ENCODE data around the gene BRI3BP. TPM values are rescaled to one million over a fixed set of nuclear protein-coding genes. Genes with fewer than 3 reads are reported as not detected.
"Not testable (repeated sequence)": the region's sequence is repeated elsewhere in the genome, so short reads cannot be mapped to it uniquely, and the experiment has no call there.

The BRI3BP gene
- total and polyA plus RNA-seq, 2 donors, result 2.6 to 8.5 TPM

GRCh38 chr12:124968656-124969055 lies 24.8 kb upstream of the BRI3BP start:
- WGBS, result 92% methylated on average over 17 of the region's 17 CpGs

GRCh38 chr12:124970647-124971402 lies 22.6 kb upstream of the BRI3BP start:
- no peaks in the 10 kb centered on the region for H3K27me3 ChIP-seq (ENCODE audit: control insufficient read depth in 2 of 2, insufficient read depth in 1 of 2, low read length in 1 of 2)
- no peaks in the 10 kb centered on the region for H3K4me1 ChIP-seq (ENCODE audit: control insufficient read depth in 2 of 2, insufficient read depth in 2 of 2, low read length in 2 of 2)
- no peak overlapping the region for H3K27ac ChIP-seq (ENCODE audit: low read depth in 1 of 2, low read length in 1 of 2)
- no peaks in the 10 kb centered on the region for H3K9me3 ChIP-seq (ENCODE audit: control insufficient read depth in 2 of 2, insufficient read depth in 1 of 2, low read length in 1 of 2)
- peaks cover 41 to 65% of the 10 kb centered on the region in 2 donors for H3K36me3 ChIP-seq (ENCODE audit: control insufficient read depth in 2 of 2, insufficient read depth in 2 of 2, low read length in 1 of 2)
- WGBS, result 99% methylated on average over 25 of the region's 25 CpGs
- no peak overlapping the region for H3K4me3 ChIP-seq (ENCODE audit: low read length in 2 of 2)
- no peak for DNase-seq (ENCODE audit: low read depth in 6 of 9, low spot score in 9 of 9)

More at GRCh38 chr12:124968656-124969055, 24.8 kb upstream of the BRI3BP start:
- peaks cover 41 to 74% of the 10 kb centered on the region in 2 donors for H3K36me3 ChIP-seq (ENCODE audit: control insufficient read depth in 2 of 2, insufficient read depth in 2 of 2, low read length in 1 of 2)
- no peaks in the 10 kb centered on the region for H3K9me3 ChIP-seq (ENCODE audit: control insufficient read depth in 2 of 2, insufficient read depth in 1 of 2, low read length in 1 of 2)
- no peak overlapping the region for H3K27ac ChIP-seq (ENCODE audit: low read depth in 1 of 2, low read length in 1 of 2)
- no peaks in the 10 kb centered on the region for H3K27me3 ChIP-seq (ENCODE audit: control insufficient read depth in 2 of 2, insufficient read depth in 1 of 2, low read length in 1 of 2)
- no peaks in the 10 kb centered on the region for H3K4me1 ChIP-seq (ENCODE audit: control insufficient read depth in 2 of 2, insufficient read depth in 2 of 2, low read length in 2 of 2)
- DNase-seq (ENCODE audit: low read depth in 6 of 9, low spot score in 9 of 9), result no peak
- no peak overlapping the region for H3K4me3 ChIP-seq (ENCODE audit: low read length in 2 of 2)

DNA sequence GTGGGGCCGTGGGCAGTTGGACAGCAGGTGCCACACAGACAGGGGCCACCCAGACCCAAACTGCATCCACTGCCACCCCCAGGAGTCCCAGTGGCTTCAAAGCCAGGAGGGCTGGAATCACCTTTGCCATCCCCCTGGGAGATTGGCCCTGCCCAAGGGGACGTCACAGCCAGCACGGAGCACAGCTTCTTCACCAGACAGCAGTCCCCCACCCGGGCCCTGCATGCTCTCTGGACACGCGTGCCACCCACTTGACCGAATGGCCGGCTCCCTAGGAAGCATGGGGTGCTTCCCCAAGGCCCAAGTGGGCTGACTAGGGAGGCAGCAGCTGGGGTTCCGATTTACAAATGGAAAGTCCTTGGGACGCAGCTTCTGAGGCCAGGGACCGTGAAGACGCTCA lies 21.8 kb upstream of the BRI3BP start:
- no peak overlapping the region for H3K27ac ChIP-seq (ENCODE audit: low read depth in 1 of 2, low read length in 1 of 2)
- no peaks in the 10 kb centered on the region for H3K9me3 ChIP-seq (ENCODE audit: control insufficient read depth in 2 of 2, insufficient read depth in 1 of 2, low read length in 1 of 2)
- no peaks in the 10 kb centered on the region for H3K27me3 ChIP-seq (ENCODE audit: control insufficient read depth in 2 of 2, insufficient read depth in 1 of 2, low read length in 1 of 2)
- 90% methylated on average over 12 of the region's 12 CpGs for WGBS
- no peak overlapping the region for H3K4me3 ChIP-seq (ENCODE audit: low read length in 2 of 2)
- H3K36me3 ChIP-seq (ENCODE audit: control insufficient read depth in 2 of 2, insufficient read depth in 2 of 2, low read length in 1 of 2), result peaks cover 44 to 64% of the 10 kb centered on the region in 2 donors
- DNase-seq (ENCODE audit: low read depth in 6 of 9, low spot score in 9 of 9), result no peak
- no peaks in the 10 kb centered on the region for H3K4me1 ChIP-seq (ENCODE audit: control insufficient read depth in 2 of 2, insufficient read depth in 2 of 2, low read length in 2 of 2)

- no peaks in the 10 kb centered on the region for H3K9me3 ChIP-seq (ENCODE audit: control insufficient read depth in 2 of 2, insufficient read depth in 1 of 2, low read length in 1 of 2)
- no peaks in the 10 kb centered on the region for H3K4me1 ChIP-seq (ENCODE audit: control insufficient read depth in 2 of 2, insufficient read depth in 2 of 2, low read length in 2 of 2)
- H3K4me3 ChIP-seq (ENCODE audit: low read length in 2 of 2), result no peak overlapping the region
- no peak overlapping the region for H3K27ac ChIP-seq (ENCODE audit: low read depth in 1 of 2, low read length in 1 of 2)
- DNase-seq (ENCODE audit: low read depth in 6 of 9, low spot score in 9 of 9), result no peak
- no peaks in the 10 kb centered on the region for H3K27me3 ChIP-seq (ENCODE audit: control insufficient read depth in 2 of 2, insufficient read depth in 1 of 2, low read length in 1 of 2)
- WGBS, result 98% methylated on average over 10 of the region's 10 CpGs
- peaks cover 41 to 63% of the 10 kb centered on the region in 2 donors for H3K36me3 ChIP-seq (ENCODE audit: control insufficient read depth in 2 of 2, insufficient read depth in 2 of 2, low read length in 1 of 2)
These were observed 21.2 kb upstream of the BRI3BP start for GRCh38 chr12:124972211-124972610.

- Histone ChIP-seq H3K9me3 (ENCODE audit: control insufficient read depth in 2 of 2, insufficient read depth in 1 of 2, low read length in 1 of 2) (no peaks in the 10 kb centered on the region), H3K4me1 (ENCODE audit: control insufficient read depth in 2 of 2, insufficient read depth in 2 of 2, low read length in 2 of 2) (no peaks in the 10 kb centered on the region), H3K36me3 (ENCODE audit: control insufficient read depth in 2 of 2, insufficient read depth in 2 of 2, low read length in 1 of 2) (peaks cover 60 to 68% of the 10 kb centered on the region in 2 donors), H3K27me3 (ENCODE audit: control insufficient read depth in 2 of 2, insufficient read depth in 1 of 2, low read length in 1 of 2) (no peaks in the 10 kb centered on the region), H3K4me3 (ENCODE audit: low read length in 2 of 2) (no peak overlapping the region), H3K27ac (ENCODE audit: low read depth in 1 of 2, low read length in 1 of 2) (no peak overlapping the region)
- DNase-seq (ENCODE audit: low read depth in 6 of 9, low spot score in 9 of 9), result no peak
- WGBS, result 98% methylated on average over 15 of the region's 15 CpGs
These were observed 18.2 kb upstream of the BRI3BP start for GRCh38 chr12:124975276-124975675.

DNA sequence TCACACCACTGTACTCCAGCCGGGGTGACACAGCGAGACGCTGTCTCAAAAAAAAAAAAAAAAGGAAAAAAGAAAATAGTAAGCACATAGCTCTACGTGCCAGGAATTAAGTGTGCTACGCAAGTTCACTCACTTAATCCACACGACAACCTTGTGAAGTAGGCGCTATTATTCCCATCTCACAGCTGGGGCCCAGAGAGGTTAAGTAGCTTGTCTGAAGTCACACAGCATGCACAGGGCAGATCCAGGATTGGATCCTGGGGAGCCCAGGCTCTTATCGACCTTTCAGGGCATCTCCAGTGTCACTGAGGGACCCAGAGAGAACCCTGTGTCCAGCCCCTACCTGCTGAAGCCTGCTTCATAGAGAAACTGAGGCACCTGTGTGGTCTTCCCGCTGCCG lies 16.4 kb upstream of the BRI3BP start:
- Histone ChIP-seq H3K36me3 (ENCODE audit: control insufficient read depth in 2 of 2, insufficient read depth in 2 of 2, low read length in 1 of 2) (peaks cover 55 to 65% of the 10 kb centered on the region in 2 donors), H3K4me3 (ENCODE audit: low read length in 2 of 2) (no peak overlapping the region), H3K9me3 (ENCODE audit: control insufficient read depth in 2 of 2, insufficient read depth in 1 of 2, low read length in 1 of 2) (no peaks in the 10 kb centered on the region), H3K27me3 (ENCODE audit: control insufficient read depth in 2 of 2, insufficient read depth in 1 of 2, low read length in 1 of 2) (no peaks in the 10 kb centered on the region), H3K4me1 (ENCODE audit: control insufficient read depth in 2 of 2, insufficient read depth in 2 of 2, low read length in 2 of 2) (no peaks in the 10 kb centered on the region), H3K27ac (ENCODE audit: low read depth in 1 of 2, low read length in 1 of 2) (no peak overlapping the region)
- no peak for DNase-seq (ENCODE audit: low read depth in 6 of 9, low spot score in 9 of 9)
- WGBS, result 98% methylated on average over 10 of the region's 10 CpGs

GRCh38 chr12:124979568-124979967 lies 13.9 kb upstream of the BRI3BP start:
- H3K4me3 ChIP-seq (ENCODE audit: low read length in 2 of 2), result no peak overlapping the region
- H3K36me3 ChIP-seq (ENCODE audit: control insufficient read depth in 2 of 2, insufficient read depth in 2 of 2, low read length in 1 of 2), result peaks cover 62 to 65% of the 10 kb centered on the region in 2 donors
- no peaks in the 10 kb centered on the region for H3K9me3 ChIP-seq (ENCODE audit: control insufficient read depth in 2 of 2, insufficient read depth in 1 of 2, low read length in 1 of 2)
- no peak overlapping the region for H3K27ac ChIP-seq (ENCODE audit: low read depth in 1 of 2, low read length in 1 of 2)
- WGBS, result 96% methylated on average over 10 of the region's 10 CpGs
- DNase-seq (ENCODE audit: low read depth in 6 of 9, low spot score in 9 of 9), result no peak
- no peaks in the 10 kb centered on the region for H3K4me1 ChIP-seq (ENCODE audit: control insufficient read depth in 2 of 2, insufficient read depth in 2 of 2, low read length in 2 of 2)
- H3K27me3 ChIP-seq (ENCODE audit: control insufficient read depth in 2 of 2, insufficient read depth in 1 of 2, low read length in 1 of 2), result no peaks in the 10 kb centered on the region

GRCh38 chr12:124980098-124980892 lies 13.2 kb upstream of the BRI3BP start:
- H3K27ac ChIP-seq (ENCODE audit: low read depth in 1 of 2, low read length in 1 of 2), result no peak overlapping the region
- no peak for DNase-seq (ENCODE audit: low read depth in 6 of 9, low spot score in 9 of 9)
- H3K4me3 ChIP-seq (ENCODE audit: low read length in 2 of 2), result no peak overlapping the region
- H3K36me3 ChIP-seq (ENCODE audit: control insufficient read depth in 2 of 2, insufficient read depth in 2 of 2, low read length in 1 of 2), result peaks cover 65 to 66% of the 10 kb centered on the region in 2 donors
- H3K27me3 ChIP-seq (ENCODE audit: control insufficient read depth in 2 of 2, insufficient read depth in 1 of 2, low read length in 1 of 2), result no peaks in the 10 kb centered on the region
- no peaks in the 10 kb centered on the region for H3K4me1 ChIP-seq (ENCODE audit: control insufficient read depth in 2 of 2, insufficient read depth in 2 of 2, low read length in 2 of 2)
- H3K9me3 ChIP-seq (ENCODE audit: control insufficient read depth in 2 of 2, insufficient read depth in 1 of 2, low read length in 1 of 2), result no peaks in the 10 kb centered on the region
- WGBS, result 95% methylated on average over 41 of the region's 41 CpGs

DNA sequence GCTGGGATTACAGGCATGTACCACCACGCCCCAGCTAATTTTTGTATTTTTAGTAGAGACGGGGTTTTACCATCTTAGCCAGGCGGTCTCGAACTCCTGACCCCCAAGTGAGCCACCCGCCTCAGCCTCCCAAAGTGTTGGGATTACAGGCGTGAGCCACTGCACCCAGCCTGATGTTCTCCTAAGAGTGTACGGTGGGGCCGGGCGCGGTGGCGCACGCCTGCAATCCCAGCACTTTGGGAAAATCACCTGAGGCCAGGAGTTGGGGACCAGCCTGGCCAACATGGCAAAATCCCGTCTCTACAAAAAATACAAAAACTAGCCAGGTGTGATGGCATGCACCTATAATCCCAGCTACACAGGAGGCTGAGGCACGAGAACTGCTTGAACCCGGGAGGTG lies 6.6 kb upstream of the BRI3BP start:
- not testable (repeated sequence) for H3K4me1 ChIP-seq (ENCODE audit: control insufficient read depth in 2 of 2, insufficient read depth in 2 of 2, low read length in 2 of 2); DNase-seq (ENCODE audit: low read depth in 6 of 9, low spot score in 9 of 9); H3K9me3 ChIP-seq (ENCODE audit: control insufficient read depth in 2 of 2, insufficient read depth in 1 of 2, low read length in 1 of 2); H3K4me3 ChIP-seq (ENCODE audit: low read length in 2 of 2); H3K27ac ChIP-seq (ENCODE audit: low read depth in 1 of 2, low read length in 1 of 2); H3K27me3 ChIP-seq (ENCODE audit: control insufficient read depth in 2 of 2, insufficient read depth in 1 of 2, low read length in 1 of 2)
- 95% methylated on average over 15 of the region's 15 CpGs for WGBS
- H3K36me3 ChIP-seq (ENCODE audit: control insufficient read depth in 2 of 2, insufficient read depth in 2 of 2, low read length in 1 of 2), result peaks cover 19 to 26% of the 10 kb centered on the region in 2 donors

All from thymus (tissue), 11 donors.